Measurements from ENCODE around the gene CDH20. TPM values are rescaled to one million over a fixed set of nuclear protein-coding genes. Genes with fewer than 3 reads are reported as not detected.

CDH20 gene
- total and polyA plus RNA-seq, 10 donors = 0.04 to 0.05 TPM; not detected in 8

- no peak for DNase-seq
- Histone ChIP-seq H3K27ac (no peak overlapping the region), H3K9me3 (no peaks in the 10 kb centered on the region), H3K27me3 (replicated peaks in 1 of 7) (peaks cover 0 to 3% (median 0%) of the 10 kb centered on the region in 7 donors), H3K4me1 (no peaks in the 10 kb centered on the region), H3K36me3 (no peaks in the 10 kb centered on the region), H3K4me3 (no peak overlapping the region)
- WGBS, 5 donors = 76 to 86% (median 83%) methylated on average over 6 of the region's 6 CpGs
- TF ChIP-seq POLR2A (IDR thresholded peaks at IDR 0.05) (no peak), CTCF (IDR thresholded peaks at IDR 0.05 in 8 of 11, conservative IDR thresholded peaks at IDR 0.05 in 3 of 11) (no peak), POLR2AphosphoS5 (IDR thresholded peaks at IDR 0.05) (no peak)
- intact Hi-C loops (cut with DNase I; ENCODE audit: low total_unique reads) = no loop called here
Observed at GRCh38 chr18:61426492-61427053, 93.3 kb downstream of the CDH20 start.

GRCh38 chr18:61428266-61428665 lies 95.0 kb downstream of the CDH20 start:
- 70 to 88% (median 76%) methylated on average over 4 of the region's 4 CpGs for WGBS, 5 donors
- DNase-seq = no peak
- Histone ChIP-seq H3K4me3 (no peak overlapping the region), H3K27ac (no peak overlapping the region), H3K9me3 (no peaks in the 10 kb centered on the region), H3K27me3 (replicated peaks in 1 of 7) (peaks cover 0 to 3% (median 0%) of the 10 kb centered on the region in 7 donors), H3K4me1 (no peaks in the 10 kb centered on the region), H3K36me3 (no peaks in the 10 kb centered on the region)
- TF ChIP-seq CTCF (IDR thresholded peaks at IDR 0.05 in 8 of 11, conservative IDR thresholded peaks at IDR 0.05 in 3 of 11) = no peak
- no peak for TF ChIP-seq POLR2A (IDR thresholded peaks at IDR 0.05)
- no peak for TF ChIP-seq POLR2AphosphoS5 (IDR thresholded peaks at IDR 0.05)
- intact Hi-C loops (cut with DNase I; ENCODE audit: low total_unique reads) = no loop called here

GRCh38 chr18:61432590-61432989 lies 99.4 kb downstream of the CDH20 start:
- no peak for DNase-seq
- intact Hi-C loops (cut with DNase I; ENCODE audit: low total_unique reads) = no loop called here
- H3K9me3 ChIP-seq = peaks cover 0 to 15% (median 3%) of the 10 kb centered on the region in 8 donors
- peaks cover 0 to 3% (median 0%) of the 10 kb centered on the region in 7 donors for H3K27me3 ChIP-seq (replicated peaks in 1 of 7)
- H3K4me1 ChIP-seq = no peaks in the 10 kb centered on the region
- WGBS, 5 donors = 65 to 95% (median 82%) methylated on average over 1 of the region's 1 CpG
- H3K27ac ChIP-seq = no peak overlapping the region
- no peaks in the 10 kb centered on the region for H3K36me3 ChIP-seq
- H3K4me3 ChIP-seq = no peak overlapping the region
- TF ChIP-seq POLR2AphosphoS5 (IDR thresholded peaks at IDR 0.05) = no peak
- no peak for TF ChIP-seq POLR2A (IDR thresholded peaks at IDR 0.05)

GRCh38 chr18:61435064-61435652 lies 101.9 kb downstream of the CDH20 start:
- no peak overlapping the region for H3K27ac ChIP-seq
- TF ChIP-seq POLR2A (IDR thresholded peaks at IDR 0.05) (no peak), CTCF (IDR thresholded peaks at IDR 0.05 in 8 of 11, conservative IDR thresholded peaks at IDR 0.05 in 3 of 11) (peak in 3 of 11 experiments; percentile 20 to 49 (median 43))
- peaks cover 0 to 15% (median 3%) of the 10 kb centered on the region in 8 donors for H3K9me3 ChIP-seq
- H3K36me3 ChIP-seq = no peaks in the 10 kb centered on the region
- no peak for DNase-seq
- H3K4me3 ChIP-seq = no peak overlapping the region
- H3K27me3 ChIP-seq (replicated peaks in 1 of 7) = peaks cover 0 to 3% (median 0%) of the 10 kb centered on the region in 7 donors
- H3K4me1 ChIP-seq = no peaks in the 10 kb centered on the region
- intact Hi-C loops (cut with DNase I; ENCODE audit: low total_unique reads) = no loop called here
- WGBS, 5 donors = 40 to 65% (median 54%) methylated on average over 3 of the region's 3 CpGs
